Stimulated activated CD4-positive, alpha-beta T cell treated with anti-CD3 and anti-CD28 coated beads, Interleukin-12 subunit alpha, Interleukin-12 subunit beta, amount 100 ng/mL, for 48 hours (primary cell): ENCODE data around the gene C4orf51.

Source experiments
- DNase-seq, 3 donors: peaks; one replicate each; pipeline ENCODE4 v3.0.0-alpha.2; 2020; ENCODE audit warnings: low read depth in 2 of 3, low spot score in 1 of 3

Gene C4orf51

DNA sequence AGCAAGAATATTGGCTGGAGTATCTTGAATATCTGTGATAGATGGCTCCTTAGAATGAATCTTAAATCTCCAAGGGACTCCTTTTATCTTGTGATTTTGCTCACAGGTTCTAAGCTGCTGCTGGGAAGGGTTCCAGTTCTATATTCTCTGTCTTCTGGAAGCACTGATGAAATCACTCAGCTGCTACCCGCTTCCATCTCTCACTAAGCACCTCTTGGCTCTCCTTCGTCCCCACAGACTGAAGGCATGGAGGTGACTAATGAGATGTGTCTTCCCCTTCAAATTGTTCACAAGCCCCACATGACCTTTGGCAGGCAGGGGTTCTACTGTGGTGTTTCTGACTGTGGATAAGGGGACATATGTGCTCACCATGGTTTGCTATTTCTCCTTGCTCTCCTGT, 75.9 kb downstream of the C4orf51 start:
- no peak for DNase-seq

DNA sequence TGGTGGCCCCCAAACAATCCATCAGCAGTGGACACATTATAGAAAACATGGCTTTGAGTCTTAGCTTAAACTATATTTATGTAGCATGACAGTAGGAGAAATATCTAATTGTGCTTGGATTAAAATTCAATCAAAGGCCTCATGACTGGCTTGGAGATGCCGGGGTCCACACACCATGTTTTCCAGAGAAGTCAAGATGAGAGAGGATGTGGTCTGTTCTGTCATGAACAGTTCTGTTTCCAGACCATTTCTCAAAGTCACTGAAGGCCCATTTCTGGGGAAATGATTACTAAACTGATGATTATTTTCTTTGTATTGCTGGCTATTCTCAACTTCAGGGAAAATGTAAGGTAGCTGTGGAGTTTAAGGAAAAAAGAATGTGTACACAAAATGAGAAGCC, 76.3 kb downstream of the C4orf51 start:
- no peak for DNase-seq

DNA sequence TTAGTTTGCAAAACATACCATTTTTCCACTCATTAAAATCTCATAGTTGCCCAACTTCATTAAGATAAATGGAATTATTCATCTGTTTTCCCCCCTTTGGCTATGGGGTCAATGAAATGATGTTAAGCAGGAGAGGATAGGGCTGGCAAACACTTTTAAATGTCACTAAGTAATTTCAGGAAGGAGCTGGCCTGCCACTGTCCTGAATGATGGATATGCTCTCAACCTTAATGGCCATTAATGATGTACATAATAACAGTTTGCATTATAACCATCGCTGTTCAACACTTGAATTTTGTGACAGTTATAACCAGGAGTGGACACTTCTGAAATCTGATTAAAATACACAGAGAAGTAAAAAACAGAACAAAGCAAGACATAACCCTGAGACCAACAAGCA, 77.2 kb downstream of the C4orf51 start:
- DNase-seq, result no peak

DNA sequence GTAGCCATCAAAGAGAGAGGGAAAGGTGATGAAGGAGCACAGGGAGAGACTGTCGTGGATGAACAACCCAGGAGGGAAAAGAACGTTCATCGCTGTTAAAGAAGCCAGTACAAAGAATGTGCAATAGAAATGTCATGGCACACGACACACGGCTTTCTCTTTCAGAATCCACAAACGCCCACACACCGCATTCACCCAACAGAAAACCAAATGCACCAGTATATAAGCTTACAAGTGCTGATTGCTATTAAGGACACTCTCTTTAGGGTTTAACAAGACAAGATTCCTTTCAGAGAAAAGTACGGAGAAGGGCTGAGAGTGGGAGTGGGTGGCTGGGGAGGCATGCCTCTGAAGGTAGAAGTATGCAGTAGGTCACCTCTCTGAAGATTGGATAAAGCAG, 80.2 kb downstream of the C4orf51 start:
- DNase-seq, result peak in 1 of 3 donors; percentile 11

DNA sequence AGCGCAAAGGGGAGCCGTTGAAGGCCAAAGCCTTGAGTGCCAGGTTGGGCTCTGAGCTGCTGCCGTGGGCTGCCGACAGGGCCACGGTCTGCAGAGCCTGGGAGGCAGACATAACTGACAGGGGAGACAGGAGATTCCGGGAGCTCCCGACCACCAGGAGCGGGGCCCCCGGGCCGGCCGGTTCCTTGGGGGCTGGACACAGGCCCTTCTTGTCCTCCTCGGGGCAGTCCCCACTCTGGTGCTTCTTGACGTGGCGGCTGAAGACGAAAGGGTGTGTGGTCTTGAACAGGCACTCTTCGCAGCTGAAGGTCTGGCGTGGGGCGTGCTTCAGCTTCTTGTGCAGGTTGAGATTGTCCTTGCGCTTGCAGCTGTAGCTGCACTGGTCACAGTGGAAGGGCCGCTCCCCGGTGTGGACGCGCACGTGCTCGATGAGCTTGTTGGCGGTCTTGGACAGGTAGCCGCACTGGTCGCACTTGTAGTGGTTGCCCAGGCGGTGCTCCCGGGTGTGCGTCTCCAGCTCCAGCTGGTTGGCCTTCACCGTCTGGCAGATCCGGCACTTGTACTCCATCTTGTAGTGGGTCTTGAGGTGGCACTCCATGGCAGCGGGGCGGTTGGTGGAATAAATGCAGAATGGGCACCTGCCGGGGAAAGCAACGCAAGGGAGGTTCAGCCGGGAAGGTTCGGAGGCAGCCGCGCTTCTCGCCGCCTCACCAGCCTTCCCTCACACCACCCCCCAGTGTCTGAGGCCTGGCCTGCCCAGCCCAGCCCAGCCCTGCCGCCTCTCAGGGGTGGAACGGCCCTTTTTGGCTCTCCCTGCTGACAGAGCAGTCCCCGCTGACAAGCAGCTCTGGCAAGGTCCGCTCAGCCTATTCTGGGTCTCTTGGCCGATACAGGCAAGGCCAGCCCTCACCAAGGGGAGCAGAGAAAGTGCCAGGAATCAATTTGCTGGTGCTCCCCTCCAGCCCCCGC, 81.3 kb downstream of the C4orf51 start:
- no peak for DNase-seq

DNA sequence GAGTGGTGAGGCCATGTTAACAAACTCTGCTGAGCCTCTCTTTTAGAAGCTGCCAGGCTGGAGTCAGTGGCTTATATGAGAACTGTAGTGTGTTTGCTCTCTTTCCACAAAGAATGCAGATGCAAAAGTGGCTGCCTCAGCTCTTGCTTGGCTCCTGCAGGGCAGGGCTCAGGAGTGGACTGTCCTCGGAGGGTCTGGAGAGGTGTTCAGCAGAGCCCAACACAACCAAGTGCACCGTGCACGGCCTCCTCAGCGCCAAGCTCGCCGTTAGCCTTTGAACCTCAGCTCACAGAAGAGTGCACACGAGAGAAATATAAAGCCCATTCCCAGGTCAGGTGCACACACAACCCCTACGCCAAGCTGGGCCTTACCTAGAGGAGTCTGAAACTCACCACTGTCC, 82.8 kb downstream of the C4orf51 start:
- DNase-seq, result no peak

DNA sequence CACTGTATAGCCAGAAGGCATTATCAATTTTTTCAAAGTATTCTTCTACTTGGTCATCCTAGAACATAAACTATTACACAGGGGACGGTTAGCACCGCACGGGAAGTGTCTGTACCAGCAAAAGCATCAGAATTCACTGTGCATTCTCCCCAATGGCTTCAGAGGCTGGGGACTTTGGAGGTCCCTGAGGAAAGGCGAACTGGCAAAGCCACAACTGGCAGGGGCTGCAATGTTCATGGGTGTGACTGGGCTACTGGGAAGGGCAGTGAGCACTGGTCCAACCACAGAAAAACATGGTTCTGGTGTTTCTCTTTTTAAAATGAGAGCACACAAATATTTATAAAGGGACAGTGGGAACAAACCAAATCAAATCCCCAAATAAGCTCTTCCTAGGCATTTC, 83.5 kb downstream of the C4orf51 start:
- DNase-seq, result no peak

DNA sequence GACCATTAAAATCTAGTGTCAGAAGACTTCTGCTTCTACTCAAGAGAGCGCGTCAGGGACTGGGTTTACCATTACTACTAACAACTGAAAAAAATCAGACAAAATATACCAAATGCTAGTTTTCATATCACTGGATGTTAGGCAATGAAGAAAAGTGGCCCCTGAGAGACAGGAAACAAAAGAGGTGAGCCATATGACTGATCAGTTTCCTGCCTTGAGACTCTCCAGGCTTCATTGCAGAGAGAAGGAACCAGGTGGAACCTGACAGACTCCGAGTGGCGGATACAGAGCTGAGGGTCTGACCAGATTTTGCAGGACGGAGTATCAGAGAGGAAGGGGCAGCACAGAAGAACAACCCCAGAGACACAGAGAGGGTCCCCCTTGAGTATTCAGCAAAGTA, 86.3 kb downstream of the C4orf51 start:
- DNase-seq, result no peak

DNA sequence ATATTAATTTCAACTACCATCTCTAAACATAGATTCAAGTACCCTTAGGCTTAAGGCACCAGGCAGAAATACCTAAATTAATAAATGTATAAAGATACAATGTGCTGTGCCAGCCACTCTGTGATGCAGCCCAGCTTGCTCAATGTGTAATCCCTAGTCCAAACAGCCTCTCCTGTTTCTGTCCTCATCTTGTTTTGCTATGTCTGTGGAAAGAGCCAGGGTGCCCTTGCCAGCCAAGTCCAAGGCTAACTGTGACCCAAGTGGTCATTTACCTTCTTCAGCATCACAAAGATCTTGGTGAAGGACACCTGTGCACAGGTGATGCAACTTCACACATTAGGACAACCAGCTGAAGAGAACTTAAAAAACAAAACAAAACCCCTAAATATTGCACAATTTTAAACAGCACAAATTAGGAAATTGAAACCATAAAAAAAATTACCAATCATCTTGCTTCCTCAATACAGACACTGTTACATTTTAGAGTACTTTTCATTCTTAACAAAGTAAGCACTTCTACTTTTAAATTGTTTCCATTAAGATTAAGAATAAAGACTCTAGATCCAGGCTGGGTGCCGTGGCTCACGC, 89.6 kb downstream of the C4orf51 start:
- DNase-seq, result no peak

DNA sequence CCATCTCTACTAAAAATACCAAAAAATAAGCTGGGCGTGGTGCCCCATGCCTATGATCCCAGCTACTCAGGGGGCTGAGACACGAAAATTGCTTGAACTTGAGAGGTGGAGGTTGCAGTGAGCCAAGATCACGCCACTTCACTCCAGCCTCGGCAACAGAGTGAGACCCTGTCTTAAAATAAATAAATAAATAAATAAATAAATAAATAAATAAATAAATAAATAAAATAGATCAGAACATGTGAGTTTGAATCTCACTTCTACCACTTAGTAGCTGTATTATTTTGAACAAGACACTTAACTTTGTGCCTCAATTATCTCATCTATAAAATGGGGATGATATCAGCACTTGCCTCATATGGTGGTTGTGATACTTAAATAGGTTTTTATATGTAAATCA, 90.2 kb downstream of the C4orf51 start:
- no peak for DNase-seq

DNA sequence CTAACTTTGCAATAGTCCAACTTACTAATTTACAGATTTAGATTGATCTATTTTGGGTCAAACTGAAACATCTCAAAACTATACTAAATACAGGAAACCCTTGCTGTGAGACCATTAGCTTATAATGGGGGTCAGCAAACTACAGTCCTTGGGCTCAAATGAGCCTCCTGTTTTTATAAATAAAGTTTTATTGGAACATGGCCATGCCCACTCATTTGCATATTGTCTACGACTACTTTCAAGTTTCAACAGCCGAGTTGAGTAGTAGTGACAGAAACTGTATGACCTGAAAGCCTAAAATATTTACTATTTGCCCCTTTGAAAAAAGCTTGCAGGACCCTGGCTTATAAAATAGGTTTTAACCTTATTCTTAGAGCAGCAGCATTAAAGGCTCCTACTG, 92.4 kb downstream of the C4orf51 start:
- no peak for DNase-seq

DNA sequence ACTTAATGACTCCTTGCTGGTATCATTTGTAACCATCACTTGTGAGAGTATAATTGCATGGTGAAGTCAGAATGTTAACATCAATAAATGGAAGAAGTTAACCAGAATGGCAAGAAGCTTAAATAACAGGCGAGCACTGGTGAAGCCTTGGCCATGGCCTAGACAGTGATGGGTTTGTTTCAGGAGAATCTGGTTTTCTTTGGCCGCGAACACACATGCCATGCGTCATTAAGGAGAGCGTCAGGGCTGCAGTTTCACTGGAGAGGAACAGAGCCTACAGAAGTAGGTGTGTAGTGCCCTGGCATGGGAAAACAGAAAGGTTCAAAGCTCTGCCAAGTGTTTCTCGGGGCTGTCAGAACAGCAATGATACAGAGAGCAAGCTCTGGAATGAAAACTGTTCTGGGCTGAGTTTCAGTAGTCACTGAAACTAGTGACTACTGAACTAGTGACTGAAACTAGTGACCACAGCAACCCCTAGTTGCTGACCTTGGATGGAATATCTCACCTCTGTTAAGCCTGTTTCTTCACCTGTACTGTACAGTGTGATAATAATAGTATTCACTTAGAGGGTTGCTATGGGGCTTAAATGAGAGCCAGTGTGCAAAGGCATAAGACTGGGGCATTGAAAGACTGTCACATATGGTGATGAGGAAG, 93.8 kb downstream of the C4orf51 start:
- DNase-seq, result no peak

DNA sequence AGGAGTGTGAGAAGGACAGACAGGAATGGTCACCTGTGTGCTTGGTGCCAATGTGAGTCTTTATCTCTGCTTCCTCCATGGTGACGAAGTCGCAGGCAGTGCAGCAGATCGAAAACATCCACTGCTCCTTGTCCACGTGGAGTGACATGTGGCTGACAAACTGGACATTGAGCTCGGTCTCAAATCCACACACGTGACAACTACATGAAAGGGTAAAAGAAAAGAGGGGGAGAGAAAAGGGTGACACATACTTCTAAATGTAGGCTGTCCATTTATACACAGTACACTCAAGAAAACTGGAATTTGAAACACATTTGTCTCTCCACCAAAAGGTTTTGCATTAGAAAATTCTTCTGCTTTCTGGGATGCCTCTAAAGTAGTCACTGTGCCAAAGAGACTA, 94.5 kb downstream of the C4orf51 start:
- no peak for DNase-seq

DNA sequence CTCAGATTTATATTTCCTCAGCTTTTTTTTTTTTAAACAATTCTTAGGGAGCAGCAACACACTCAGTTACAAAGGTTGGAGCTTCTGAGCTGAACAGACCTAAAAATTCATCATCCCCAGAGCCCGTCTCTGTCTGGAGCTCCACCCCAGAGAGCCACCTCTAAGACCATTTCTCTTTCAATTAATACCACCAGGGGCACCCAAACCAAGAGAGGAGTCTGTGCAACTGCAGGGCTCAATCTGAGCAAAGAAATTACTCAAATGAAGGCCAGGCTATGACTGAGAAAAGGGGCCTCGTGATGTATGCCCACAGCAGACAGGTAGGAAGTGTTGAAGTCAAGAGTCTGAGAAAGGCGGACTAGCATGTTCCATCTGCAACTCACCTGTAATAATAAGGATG, 95.5 kb downstream of the C4orf51 start:
- no peak for DNase-seq

DNA sequence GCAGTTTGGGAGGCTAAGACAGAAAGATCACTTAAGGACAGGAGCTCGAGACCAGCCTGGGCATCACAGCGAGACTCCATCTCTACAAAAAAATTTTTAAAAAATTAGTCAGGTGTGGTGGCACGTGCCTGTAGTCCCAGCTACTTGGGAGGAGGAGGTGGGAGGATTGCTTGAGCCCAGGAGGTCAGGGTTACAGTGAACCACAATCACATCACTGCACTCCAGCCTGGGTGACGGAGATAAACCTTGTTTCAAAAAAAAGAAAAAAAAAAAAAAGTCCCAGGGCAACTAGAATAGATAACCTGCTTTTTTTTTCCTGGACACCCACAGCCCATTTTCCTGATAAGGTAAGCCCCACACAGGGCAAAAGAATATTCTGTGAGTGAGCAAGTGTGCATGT, 96.3 kb downstream of the C4orf51 start:
- no peak for DNase-seq

DNA sequence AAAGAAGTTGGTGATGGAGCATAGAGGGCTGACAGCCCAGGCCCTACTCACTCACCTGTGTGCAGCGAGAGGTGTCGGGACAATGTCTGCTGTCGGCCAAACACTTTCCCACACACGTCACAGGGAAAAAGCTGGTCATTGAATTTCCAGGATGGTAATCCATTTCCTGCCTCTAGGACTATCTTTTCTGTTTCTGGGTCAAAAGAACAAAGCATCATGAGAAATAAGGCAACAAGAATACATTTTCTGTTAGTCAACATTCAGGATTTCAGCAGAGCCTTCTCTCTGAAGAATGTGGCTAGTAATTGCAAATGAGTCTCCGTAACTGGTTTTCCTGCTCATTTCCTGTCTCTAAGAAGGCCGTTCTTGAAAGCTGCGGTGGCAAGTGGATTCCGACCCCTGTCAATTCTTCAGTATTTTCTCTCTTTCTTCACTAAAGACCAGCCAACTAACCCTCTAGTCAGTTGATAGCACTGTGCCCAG, 99.4 kb downstream of the C4orf51 start:
- DNase-seq, result no peak

DNA sequence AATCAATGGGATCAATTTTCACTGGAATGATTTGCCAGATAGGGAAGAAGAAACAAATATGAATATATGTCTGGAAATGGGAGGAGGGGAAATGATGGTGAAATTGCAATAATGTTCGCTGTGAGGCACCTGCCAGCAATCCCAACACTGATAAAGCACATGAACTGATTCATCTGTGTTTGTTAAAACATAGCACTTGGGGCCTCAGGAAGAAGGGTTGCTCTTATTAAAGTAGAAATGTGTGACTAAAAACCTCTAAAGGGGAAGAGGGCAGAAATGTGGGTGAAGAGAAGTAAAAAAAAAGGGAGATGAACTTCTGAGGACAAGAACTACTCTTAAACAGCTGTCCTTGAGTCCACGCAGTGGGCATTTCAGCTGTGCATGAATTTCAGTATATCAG, 101.4 kb downstream of the C4orf51 start:
- no peak for DNase-seq
